Neural cell (in vitro differentiated cells): ENCODE results near the gene ZWILCH. TPM values are rescaled to one million over a fixed set of nuclear protein-coding genes. Genes with fewer than 3 reads are reported as not detected.

Source experiments
- H2AFZ ChIP-seq: fragments of 200-600, 300-800 bp; sonication (generic), shearing (Covaris generic); 2 replicates; pipeline ENCODE4 v1.6.0; 2014; ENCODE audit warnings: low read depth, mild to moderate bottlenecking, antibody characterized with exemption, low read length, moderate library complexity
- H3F3A ChIP-seq: fragments of 200-600 bp; shearing (Covaris generic); 2 replicates; pipeline ENCODE4 v1.6.1; 2016; ENCODE audit warnings: mild to moderate bottlenecking, moderate library complexity, mixed read lengths, antibody characterized with exemption, low read length; ENCODE audit not compliant: insufficient read depth, poor library complexity, severe bottlenecking
- H3K27ac ChIP-seq: fragments of 200-600, 300-800 bp; sonication (generic), shearing (Covaris generic); 2 replicates; pipeline ENCODE4 v1.5.1; 2014; ENCODE audit warnings: mild to moderate bottlenecking, low read length, moderate library complexity
- H3K27me3 ChIP-seq: fragments of 300-800, 200-600 bp; sonication (generic), shearing (Covaris generic); 2 replicates; pipeline ENCODE4 v1.6.0; 2014; ENCODE audit warnings: mild to moderate bottlenecking, low read depth, low read length, moderate library complexity; ENCODE audit not compliant: insufficient read depth
- H3K36me3 ChIP-seq: fragments of 300-800, 200-600 bp; sonication (generic), shearing (Covaris generic); 2 replicates; pipeline ENCODE4 v1.5.1; 2014; ENCODE audit warnings: mild to moderate bottlenecking, antibody characterized with exemption, low read length, moderate library complexity; ENCODE audit not compliant: insufficient read depth
- H3K4me2 ChIP-seq: fragments of 300-800, 200-600 bp; sonication (generic), shearing (Covaris generic); 2 replicates; pipeline ENCODE4 v1.6.0; 2014; ENCODE audit warnings: mild to moderate bottlenecking, low read length
- H3K4me3 ChIP-seq: fragments of 300-800, 200-600 bp; sonication (generic), shearing (Covaris generic); 2 replicates; pipeline ENCODE4 v1.5.1; 2014; ENCODE audit warnings: mild to moderate bottlenecking, low read length, moderate library complexity
- H3K79me2 ChIP-seq: fragments of 200-600 bp; shearing (Covaris generic); replicated peaks from 2 replicates; pipeline ENCODE4 v1.6.0; 2014; ENCODE audit warnings: mild to moderate bottlenecking, low read length, moderate library complexity; ENCODE audit not compliant: insufficient read depth
- H3K9ac ChIP-seq: fragments of 300-800, 200-600 bp; sonication (generic), shearing (Covaris generic); 2 replicates; pipeline ENCODE4 v1.6.1; 2016; ENCODE audit warnings: mild to moderate bottlenecking, low read length, mixed read lengths
- H3K9me2 ChIP-seq: fragments of 200-600 bp; shearing (Covaris generic); 2 replicates; pipeline ENCODE4 v1.6.1; 2016; ENCODE audit warnings: mild to moderate bottlenecking, low read length, mixed read lengths; ENCODE audit not compliant: insufficient read depth
- H3K9me3 ChIP-seq: fragments of 200-600, 300-800 bp; sonication (generic), shearing (Covaris generic); 2 replicates; pipeline ENCODE4 v1.6.1; 2016; ENCODE audit warnings: mild to moderate bottlenecking, mixed run types, low read length, moderate library complexity, mixed read lengths
- H4K20me1 ChIP-seq: fragments of 200-600 bp; shearing (Covaris generic); 2 replicates; pipeline ENCODE4 v1.6.1; 2016; ENCODE audit warnings: mild to moderate bottlenecking, mixed run types; ENCODE audit not compliant: insufficient read depth
- CTCF ChIP-seq: fragments of 450-650 bp; IDR thresholded peaks from 2 replicates; pipeline ENCODE4 v1.5.1; 2014; ENCODE audit warnings: antibody characterized with exemption, mild to moderate bottlenecking, moderate library complexity; ENCODE audit not compliant: poor library complexity, severe bottlenecking
- EP300 ChIP-seq: fragments of 450-650 bp; conservative IDR thresholded peaks from 2 replicates; pipeline ENCODE4 v1.6.1; 2014; ENCODE audit warnings: antibody characterized with exemption, mild to moderate bottlenecking, moderate library complexity; ENCODE audit not compliant: poor library complexity, severe bottlenecking
- EZH2 ChIP-seq: fragments of 200-600, 300-800 bp; shearing (Covaris generic), sonication (generic); IDR thresholded peaks from 2 replicates; pipeline ENCODE4 v1.6.1; 2014; ENCODE audit warnings: antibody characterized with exemption, low read length, borderline replicate concordance, mild to moderate bottlenecking; ENCODE audit not compliant: insufficient read depth, poor library complexity, severe bottlenecking
- MXI1 ChIP-seq: fragments of 450-650 bp; conservative IDR thresholded peaks from 2 replicates; pipeline ENCODE4 v1.6.1; 2014; ENCODE audit warnings: antibody characterized with exemption, mild to moderate bottlenecking; ENCODE audit not compliant: poor library complexity, severe bottlenecking
- POLR2AphosphoS5 ChIP-seq: IDR thresholded peaks from 2 replicates; pipeline ENCODE4 v1.6.1; 2012
- RAD21 ChIP-seq: fragments of 450-650 bp; conservative IDR thresholded peaks from 2 replicates; pipeline ENCODE4 v1.6.1; 2014; ENCODE audit warnings: antibody characterized with exemption, mild to moderate bottlenecking, moderate library complexity
- REST ChIP-seq: IDR thresholded peaks from 2 replicates; pipeline ENCODE4 v1.6.1; 2012; ENCODE audit warnings: borderline replicate concordance
- SMC3 ChIP-seq: fragments of 450-650 bp; conservative IDR thresholded peaks from 2 replicates; pipeline ENCODE4 v1.6.1; 2014; ENCODE audit warnings: antibody characterized with exemption, mild to moderate bottlenecking, moderate library complexity; ENCODE audit not compliant: poor library complexity
- TAF1 ChIP-seq: IDR thresholded peaks from 2 replicates; pipeline ENCODE4 v1.6.1; 2012; ENCODE audit warnings: low read depth
- polyA plus RNA-seq: library from polyadenylated mRNA; depleted of rRNA; stranded (reverse); fragments of >200 nt; gene quantifications from 2 replicates; pipeline ENCODE4 v1.2.3, GENCODE V29; 2014

Gene ZWILCH
- polyA plus RNA-seq, 1 donor from 2014 or later = 63.1 TPM

GRCh38 chr15:66491846-66492245 is 13.3 kb upstream of the ZWILCH start:
- H3K27me3 ChIP-seq = no peaks in the 10 kb centered on the region
- no peak overlapping the region for H3K9ac ChIP-seq
- no peaks in the 10 kb centered on the region for H3K9me3 ChIP-seq
- no peak overlapping the region for H3K27ac ChIP-seq
- no peak overlapping the region for H3K4me2 ChIP-seq
- no peak overlapping the region for H2AFZ ChIP-seq
- H4K20me1 ChIP-seq = no peaks in the 10 kb centered on the region
- H3K36me3 ChIP-seq = no peaks in the 10 kb centered on the region
- no peak overlapping the region for H3K4me3 ChIP-seq
- no peak for TF ChIP-seq CTCF
- TF ChIP-seq EP300 = no peak
- TF ChIP-seq MXI1 = no peak
- no peak for TF ChIP-seq REST
- TF ChIP-seq EZH2 = no peak
- H3F3A ChIP-seq = no peaks in the 10 kb centered on the region
- no peaks in the 10 kb centered on the region for H3K9me2 ChIP-seq
- H3K79me2 ChIP-seq = no peaks in the 10 kb centered on the region

- Histone ChIP-seq H3K79me2 (no peaks in the 10 kb centered on the region), H4K20me1 (no peaks in the 10 kb centered on the region), H2AFZ (no peak overlapping the region), H3K4me3 (no peak overlapping the region), H3K9me3 (no peaks in the 10 kb centered on the region), H3K27me3 (no peaks in the 10 kb centered on the region), H3K9ac (no peak overlapping the region), H3K9me2 (no peaks in the 10 kb centered on the region), H3K4me2 (no peak overlapping the region), H3F3A (peaks cover 3% of the 10 kb centered on the region), H3K27ac (no peak overlapping the region), H3K36me3 (no peaks in the 10 kb centered on the region)
- TF ChIP-seq REST (no peak), POLR2AphosphoS5 (no peak), TAF1 (no peak), CTCF (no peak), MXI1 (no peak), RAD21 (no peak), EZH2 (no peak), SMC3 (no peak)
These were observed 10.9 kb upstream of the ZWILCH start for GRCh38 chr15:66494262-66494661.
